ENCODE results near the gene MAP2K2.
"Not testable (repeated sequence)": the region's sequence is repeated elsewhere in the genome, so short reads cannot be mapped to it uniquely, and the experiment has no call there.

MAP2K2 gene

DNA sequence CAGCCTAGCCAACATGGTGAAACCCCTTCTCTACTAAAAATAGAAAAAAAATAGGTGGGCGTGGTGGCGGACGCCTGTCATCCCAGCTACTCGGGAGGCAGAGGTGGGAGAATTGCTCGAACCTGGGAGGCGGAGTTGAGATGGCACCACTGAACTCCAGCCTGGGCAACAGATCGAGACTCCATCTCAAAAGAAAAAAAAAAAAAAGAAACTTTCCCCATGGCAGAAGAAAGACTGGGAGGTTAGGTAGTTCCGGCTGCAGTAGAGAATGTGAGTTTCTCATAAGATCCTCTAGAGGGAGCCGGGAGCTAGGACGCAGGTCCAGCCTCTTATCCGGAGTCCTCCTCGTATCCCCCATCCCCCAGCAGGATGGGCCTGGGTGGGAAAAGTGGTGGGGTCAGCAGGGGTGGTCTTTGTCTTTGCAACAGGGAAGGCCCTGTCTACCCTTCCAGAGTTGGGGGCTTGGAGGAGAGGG, 16.4 kb upstream of the MAP2K2 start:
- peak; percentile 81 for DNase-seq (ENCODE audit: low spot score)
- in situ Hi-C loops (cut with MboI; ENCODE audit: low pct_unique_long_range_greater_than_20kb, low sequenced_read_pairs, unreplicated experiment) = no loop called here
- TF ChIP-seq, protein P1, sequence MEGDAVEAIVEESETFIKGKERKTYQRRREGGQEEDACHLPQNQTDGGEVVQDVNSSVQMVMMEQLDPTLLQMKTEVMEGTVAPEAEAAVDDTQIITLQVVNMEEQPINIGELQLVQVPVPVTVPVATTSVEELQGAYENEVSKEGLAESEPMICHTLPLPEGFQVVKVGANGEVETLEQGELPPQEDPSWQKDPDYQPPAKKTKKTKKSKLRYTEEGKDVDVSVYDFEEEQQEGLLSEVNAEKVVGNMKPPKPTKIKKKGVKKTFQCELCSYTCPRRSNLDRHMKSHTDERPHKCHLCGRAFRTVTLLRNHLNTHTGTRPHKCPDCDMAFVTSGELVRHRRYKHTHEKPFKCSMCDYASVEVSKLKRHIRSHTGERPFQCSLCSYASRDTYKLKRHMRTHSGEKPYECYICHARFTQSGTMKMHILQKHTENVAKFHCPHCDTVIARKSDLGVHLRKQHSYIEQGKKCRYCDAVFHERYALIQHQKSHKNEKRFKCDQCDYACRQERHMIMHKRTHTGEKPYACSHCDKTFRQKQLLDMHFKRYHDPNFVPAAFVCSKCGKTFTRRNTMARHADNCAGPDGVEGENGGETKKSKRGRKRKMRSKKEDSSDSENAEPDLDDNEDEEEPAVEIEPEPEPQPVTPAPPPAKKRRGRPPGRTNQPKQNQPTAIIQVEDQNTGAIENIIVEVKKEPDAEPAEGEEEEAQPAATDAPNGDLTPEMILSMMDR (IDR thresholded peaks at IDR 0.05; ENCODE audit: extremely low read depth, insufficient read depth, missing control alignments) = peak; percentile 53

DNA sequence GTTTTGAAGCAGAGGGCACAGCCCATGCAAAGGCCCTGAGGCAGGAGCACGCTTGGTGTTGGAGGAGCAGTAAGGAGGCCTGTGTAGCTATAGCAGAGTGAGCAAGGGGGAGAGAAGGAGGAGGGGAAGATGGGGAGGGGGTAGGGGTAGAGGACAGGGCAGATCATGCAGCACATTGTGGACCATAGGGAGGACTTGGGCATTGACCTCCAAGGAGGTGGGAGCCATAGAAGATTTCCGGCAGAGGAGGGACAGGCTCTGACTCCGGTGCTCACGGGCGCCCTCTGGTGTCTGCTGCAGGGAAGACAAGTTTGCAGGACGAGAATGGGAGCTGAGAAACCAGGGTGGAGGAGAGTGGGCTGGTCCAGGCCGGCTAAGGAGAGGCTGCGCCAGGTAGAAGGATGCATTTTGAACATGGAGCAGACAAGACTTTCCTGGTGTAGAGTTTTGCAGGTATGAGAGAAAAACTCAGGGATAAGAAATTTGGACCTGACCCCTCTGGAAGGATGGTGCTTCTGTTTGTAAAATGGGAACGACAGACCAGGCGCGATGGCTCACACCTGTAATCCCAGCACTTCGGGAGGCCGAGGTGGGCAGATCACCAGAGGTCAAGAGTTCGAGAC, 15.8 kb upstream of the MAP2K2 start:
- peak; percentile 87 for DNase-seq (ENCODE audit: low spot score)
- in situ Hi-C loops (cut with MboI; ENCODE audit: low pct_unique_long_range_greater_than_20kb, low sequenced_read_pairs, unreplicated experiment) = no loop called here
- TF ChIP-seq, protein P1 (IDR thresholded peaks at IDR 0.05; ENCODE audit: extremely low read depth, insufficient read depth, missing control alignments) = peak; percentile 94

DNA sequence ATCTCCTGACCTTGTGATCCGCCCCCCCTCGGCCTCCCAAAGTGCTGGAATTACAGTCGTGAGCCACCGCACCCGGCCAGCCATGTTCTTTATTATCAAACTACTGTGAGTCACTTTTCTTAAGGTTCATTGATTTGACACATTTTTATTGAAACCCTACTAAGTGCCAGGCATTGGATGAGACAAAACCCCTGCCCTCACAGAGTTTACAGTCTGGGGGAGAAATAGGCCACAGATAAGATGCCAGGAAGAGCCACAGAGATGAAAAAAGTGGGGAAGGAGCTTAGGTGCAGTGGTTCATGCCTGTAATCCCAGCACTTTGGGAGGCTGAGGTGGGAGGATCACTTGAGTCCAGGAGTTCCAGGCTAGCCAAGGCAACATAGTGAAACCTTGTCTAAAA, 14.5 kb upstream of the MAP2K2 start:
- in situ Hi-C loops (cut with MboI; ENCODE audit: low pct_unique_long_range_greater_than_20kb, low sequenced_read_pairs, unreplicated experiment) = no loop called here
- TF ChIP-seq, protein P1 (IDR thresholded peaks at IDR 0.05; ENCODE audit: extremely low read depth, insufficient read depth, missing control alignments) = no peak

DNA sequence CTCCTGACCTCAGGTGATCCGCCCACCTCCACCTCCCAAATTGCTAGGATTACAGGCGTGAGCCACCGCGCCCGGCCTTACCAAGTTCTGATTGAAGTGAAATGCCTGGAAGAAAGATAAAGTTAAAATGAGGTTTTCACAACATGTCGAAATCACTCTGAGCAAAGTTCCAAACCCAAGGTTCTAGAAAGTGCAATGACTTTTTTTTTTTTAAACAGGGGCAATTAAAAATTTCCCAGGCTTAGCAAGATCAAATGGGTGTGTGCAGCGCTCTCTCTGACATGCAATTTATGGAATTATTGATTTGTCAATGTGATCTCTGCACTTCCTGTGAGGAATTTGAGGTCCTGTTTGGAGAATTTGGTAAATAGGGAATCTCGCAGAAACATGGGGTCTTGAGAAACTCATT, 12.8 kb upstream of the MAP2K2 start:
- in situ Hi-C loops (cut with MboI; ENCODE audit: low pct_unique_long_range_greater_than_20kb, low sequenced_read_pairs, unreplicated experiment) = no loop called here
- TF ChIP-seq, protein P1 (IDR thresholded peaks at IDR 0.05; ENCODE audit: extremely low read depth, insufficient read depth, missing control alignments) = no peak
- no peak for DNase-seq (ENCODE audit: low spot score)

More for the DNA sequence above, 14.5 kb upstream of the MAP2K2 start:
- no peak for DNase-seq (ENCODE audit: low spot score)

DNA sequence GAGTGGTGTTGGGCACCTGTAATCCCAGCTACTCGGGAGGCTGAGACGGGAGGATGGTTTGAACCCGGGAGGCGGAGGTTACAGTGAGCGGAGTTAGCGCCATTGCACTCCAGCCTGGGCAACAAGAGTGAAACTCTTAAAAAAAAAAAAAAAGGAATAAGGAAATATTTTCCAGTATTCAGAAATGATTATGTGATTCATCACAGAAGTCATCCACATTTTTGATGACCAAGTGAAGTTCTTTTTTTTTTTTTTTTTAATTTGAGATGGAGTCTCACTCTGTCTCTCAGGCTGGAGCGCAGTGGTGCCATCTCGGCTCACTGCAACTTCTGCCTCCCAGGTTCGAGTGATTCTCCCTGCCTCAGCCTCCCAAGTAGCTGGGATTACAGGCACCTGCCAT, 11.5 kb upstream of the MAP2K2 start:
- DNase-seq (ENCODE audit: low spot score); in situ Hi-C loops (cut with MboI; ENCODE audit: low pct_unique_long_range_greater_than_20kb, low sequenced_read_pairs, unreplicated experiment): not testable (repeated sequence)

DNA sequence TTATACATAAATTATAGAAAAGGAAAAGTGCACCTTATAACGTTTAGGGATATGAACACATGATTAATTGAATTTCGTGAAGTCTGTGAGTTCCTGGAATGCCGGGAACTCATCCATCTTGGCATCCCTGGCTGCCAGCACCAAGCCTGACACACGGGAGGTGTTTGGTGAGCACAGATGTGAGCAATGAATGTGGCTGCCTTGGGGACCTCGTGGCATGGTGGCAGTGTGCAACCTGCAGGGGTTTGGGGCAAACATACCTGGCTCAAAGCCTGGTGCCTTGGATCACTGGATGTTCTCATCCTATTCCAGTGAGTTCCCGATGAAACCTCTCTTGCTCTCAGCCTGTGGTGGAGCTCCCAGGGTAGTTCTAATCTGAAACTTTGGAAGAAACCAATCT, 10.4 kb upstream of the MAP2K2 start:
- DNase-seq (ENCODE audit: low spot score) = no peak
- in situ Hi-C loops (cut with MboI; ENCODE audit: low pct_unique_long_range_greater_than_20kb, low sequenced_read_pairs, unreplicated experiment) = no loop called here
- TF ChIP-seq, protein P1 (IDR thresholded peaks at IDR 0.05; ENCODE audit: extremely low read depth, insufficient read depth, missing control alignments) = no peak

DNA sequence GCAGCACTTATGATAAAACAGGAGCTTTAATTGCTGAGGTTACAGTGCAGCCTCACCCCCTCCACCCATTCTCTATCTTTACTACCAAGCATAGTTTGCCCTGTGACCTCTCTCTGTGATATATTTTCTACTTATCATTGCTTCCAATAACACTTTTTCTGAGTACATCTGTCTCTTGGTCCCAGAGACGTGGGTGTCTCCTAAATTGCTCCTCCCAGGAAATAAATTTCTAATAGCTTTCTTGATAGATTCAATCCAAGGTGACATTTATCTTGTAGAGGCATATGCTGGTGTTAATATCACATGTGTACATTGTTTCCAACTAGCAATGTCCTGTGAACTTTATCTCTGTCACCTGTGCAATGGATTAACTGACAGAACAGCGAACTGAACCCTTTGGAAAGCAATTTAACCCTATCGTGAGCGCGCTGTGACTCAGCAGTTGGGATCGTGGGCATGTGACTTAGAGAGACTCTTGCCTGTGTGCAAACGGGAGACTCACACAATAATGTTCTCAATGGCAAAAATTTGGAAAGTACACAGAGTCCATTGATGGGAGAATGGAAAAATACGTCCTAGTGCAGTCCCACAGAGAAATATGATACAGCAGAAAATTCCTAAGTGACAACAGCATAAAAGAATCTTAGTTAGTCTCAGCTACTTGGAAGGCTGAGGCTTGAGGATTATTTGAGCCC, 7.0 kb upstream of the MAP2K2 start:
- no peak for DNase-seq (ENCODE audit: low spot score)
- in situ Hi-C loops (cut with MboI; ENCODE audit: low pct_unique_long_range_greater_than_20kb, low sequenced_read_pairs, unreplicated experiment) = no loop called here
- TF ChIP-seq, protein P1 (IDR thresholded peaks at IDR 0.05; ENCODE audit: extremely low read depth, insufficient read depth, missing control alignments) = no peak

DNA sequence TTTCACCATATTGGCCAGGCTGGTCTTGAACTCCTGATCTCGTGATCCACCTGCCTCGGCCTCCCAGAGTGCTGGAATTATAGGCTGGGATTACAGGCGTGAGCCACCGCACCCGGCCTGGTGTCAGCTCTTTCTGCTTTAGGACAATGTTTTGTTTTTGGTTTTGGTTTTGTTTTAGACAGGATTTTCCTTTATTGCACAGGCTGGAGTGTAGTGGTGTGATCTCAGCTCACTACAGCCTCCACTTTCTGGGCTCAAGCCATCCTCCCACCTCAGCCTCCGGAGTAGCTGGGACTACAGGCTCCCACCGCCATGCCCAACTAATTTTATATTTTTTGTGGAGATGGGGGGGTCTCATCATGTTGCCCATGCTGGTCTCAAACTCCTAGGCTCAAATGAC, 5.1 kb upstream of the MAP2K2 start:
- DNase-seq (ENCODE audit: low spot score); in situ Hi-C loops (cut with MboI; ENCODE audit: low pct_unique_long_range_greater_than_20kb, low sequenced_read_pairs, unreplicated experiment): not testable (repeated sequence)

DNA sequence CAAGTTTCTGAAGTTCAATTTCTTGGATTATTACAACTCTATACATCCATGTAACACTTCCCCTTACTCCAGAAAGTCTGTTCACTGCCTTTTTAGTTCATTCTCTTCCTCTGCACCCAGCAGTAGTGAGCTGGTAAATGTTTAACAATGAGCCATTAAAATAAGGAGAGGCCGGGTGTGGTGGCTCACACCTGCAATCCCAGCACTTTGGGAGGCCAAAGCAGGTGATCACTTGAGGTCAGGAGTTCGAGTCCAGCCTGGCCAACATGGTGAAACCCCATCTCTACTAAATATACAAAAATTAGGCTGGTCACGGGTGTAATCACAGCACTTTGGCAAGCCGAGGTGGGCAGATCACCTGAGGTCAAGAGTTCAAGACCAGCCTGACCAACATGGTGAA, 3.4 kb upstream of the MAP2K2 start:
- DNase-seq (ENCODE audit: low spot score); in situ Hi-C loops (cut with MboI; ENCODE audit: low pct_unique_long_range_greater_than_20kb, low sequenced_read_pairs, unreplicated experiment): not testable (repeated sequence)

Measured in GM13977 (cell line).